Cardiac fibroblast (primary cell): ENCODE data around the gene FKBP2.

Experiments used
- DNase-seq, 2 donors: peaks; one replicate each; pipeline versions ENCODE4 v3.0.0 to v3.0.0-alpha.2; 2010; ENCODE audit warnings: low read depth in 2 of 2
- H3K4me3 ChIP-seq, 2 donors: replicated peaks in 1 of 2; 1 replicate in 1 of 2; 2 replicates in 1 of 2; pipeline ENCODE4 v1.5.1; 2011; ENCODE audit warnings: low read depth in 2 of 2, low read length in 2 of 2, mild to moderate bottlenecking in 2 of 2, moderate library complexity in 1 of 2
- TF ChIP-seq, protein P1 (sequence below): IDR thresholded peaks from one replicate; pipeline ENCODE4 v1.5.1; 2011; ENCODE audit warnings: low read depth, mild to moderate bottlenecking, low read length, inconsistent platforms

Gene FKBP2

DNA sequence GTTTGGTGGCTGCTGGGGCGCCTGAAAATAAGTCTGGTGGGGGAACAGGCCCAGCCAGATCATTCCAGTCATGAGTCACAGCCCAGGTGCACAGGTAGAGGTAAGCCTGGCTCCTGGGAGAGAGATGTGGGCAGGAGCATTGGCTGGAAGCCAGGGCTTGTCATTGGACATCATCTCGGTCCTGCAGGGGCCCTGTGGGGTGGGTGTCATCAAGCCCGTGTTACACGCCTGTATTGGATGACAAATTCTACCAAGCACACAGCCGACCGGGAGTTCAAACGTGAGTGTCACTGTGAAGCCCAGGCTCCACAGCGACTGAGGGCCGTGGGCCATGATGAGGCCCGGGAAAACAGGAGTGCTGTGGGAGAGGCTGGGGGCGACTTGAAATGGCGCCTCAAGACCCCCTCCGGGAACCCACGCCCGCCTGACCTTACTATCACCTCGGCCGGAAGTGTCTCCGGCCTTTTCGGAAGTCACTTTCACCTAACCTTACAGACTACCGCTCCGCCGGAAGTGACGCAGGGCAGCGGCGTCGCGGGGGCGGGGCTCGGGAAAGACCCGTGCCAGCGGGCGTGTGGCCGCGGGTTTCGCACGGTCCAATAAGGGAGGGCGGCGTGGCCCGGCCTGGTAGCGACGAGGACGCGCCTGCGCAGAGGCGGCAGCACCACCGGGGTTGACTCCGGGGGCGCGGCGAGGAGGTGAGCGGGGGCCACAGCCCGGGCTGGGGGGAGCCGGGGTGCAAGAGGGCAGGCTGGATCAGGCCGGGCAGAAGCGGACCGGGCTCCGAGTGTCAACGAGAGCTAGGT, at the start of gene FKBP2:
FKBP2 (plus strand) TSS at position 661 of the 806 bp plus-strand sequence. CDS start 1,293 bp downstream, outside the sequence.
- DNase-seq, result peak; percentile 97 to 98
- TF ChIP-seq, protein P1, sequence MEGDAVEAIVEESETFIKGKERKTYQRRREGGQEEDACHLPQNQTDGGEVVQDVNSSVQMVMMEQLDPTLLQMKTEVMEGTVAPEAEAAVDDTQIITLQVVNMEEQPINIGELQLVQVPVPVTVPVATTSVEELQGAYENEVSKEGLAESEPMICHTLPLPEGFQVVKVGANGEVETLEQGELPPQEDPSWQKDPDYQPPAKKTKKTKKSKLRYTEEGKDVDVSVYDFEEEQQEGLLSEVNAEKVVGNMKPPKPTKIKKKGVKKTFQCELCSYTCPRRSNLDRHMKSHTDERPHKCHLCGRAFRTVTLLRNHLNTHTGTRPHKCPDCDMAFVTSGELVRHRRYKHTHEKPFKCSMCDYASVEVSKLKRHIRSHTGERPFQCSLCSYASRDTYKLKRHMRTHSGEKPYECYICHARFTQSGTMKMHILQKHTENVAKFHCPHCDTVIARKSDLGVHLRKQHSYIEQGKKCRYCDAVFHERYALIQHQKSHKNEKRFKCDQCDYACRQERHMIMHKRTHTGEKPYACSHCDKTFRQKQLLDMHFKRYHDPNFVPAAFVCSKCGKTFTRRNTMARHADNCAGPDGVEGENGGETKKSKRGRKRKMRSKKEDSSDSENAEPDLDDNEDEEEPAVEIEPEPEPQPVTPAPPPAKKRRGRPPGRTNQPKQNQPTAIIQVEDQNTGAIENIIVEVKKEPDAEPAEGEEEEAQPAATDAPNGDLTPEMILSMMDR, result no peak
- H3K4me3 ChIP-seq, result peak within 1 kb of the TSS; percentile 78 to 85

DNA sequence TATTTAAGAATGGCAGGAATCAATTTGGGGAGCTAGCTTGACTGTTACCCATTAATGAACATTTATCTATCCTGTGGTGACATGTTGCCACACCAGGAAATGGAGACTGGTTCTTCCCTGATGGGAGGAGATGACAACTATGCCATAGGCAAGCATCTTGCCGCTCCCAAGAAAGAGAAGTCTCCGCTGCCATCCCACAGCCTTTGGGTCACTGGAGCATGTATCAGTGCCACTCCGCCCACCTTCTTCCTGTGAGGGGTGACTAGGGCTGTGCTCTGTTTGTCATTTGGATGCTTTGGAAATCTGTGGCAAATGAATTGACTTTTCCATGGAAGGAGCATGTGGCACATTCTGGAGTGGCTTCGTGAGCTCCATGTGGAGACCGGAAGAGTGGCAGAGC, 48.5 kb upstream of the FKBP2 start:
- no peak overlapping the region for H3K4me3 ChIP-seq
- DNase-seq, result no peak
- TF ChIP-seq, protein P1, result no peak

DNA sequence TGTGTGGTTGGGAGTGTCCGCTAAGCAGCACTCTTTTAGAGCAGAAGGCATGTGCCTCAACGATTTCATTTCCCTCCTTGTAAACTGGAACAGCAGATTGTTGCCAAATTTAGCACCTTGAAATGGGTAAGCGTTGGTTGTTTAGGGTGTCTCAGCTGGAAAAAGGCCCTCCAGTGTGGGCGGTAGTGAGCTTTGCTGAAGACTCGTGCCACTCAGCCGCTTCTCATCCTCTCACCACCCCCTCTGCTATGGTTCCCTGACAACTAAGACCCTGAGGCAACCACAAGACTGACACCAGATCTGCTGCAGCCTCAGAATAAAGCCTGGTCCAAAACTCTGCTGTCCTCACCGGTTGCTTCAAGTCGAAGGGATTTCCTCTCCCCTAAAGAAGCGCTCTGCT, 44.3 kb upstream of the FKBP2 start:
- no peak for DNase-seq
- TF ChIP-seq, protein P1, result no peak
- H3K4me3 ChIP-seq, result no peak overlapping the region

DNA sequence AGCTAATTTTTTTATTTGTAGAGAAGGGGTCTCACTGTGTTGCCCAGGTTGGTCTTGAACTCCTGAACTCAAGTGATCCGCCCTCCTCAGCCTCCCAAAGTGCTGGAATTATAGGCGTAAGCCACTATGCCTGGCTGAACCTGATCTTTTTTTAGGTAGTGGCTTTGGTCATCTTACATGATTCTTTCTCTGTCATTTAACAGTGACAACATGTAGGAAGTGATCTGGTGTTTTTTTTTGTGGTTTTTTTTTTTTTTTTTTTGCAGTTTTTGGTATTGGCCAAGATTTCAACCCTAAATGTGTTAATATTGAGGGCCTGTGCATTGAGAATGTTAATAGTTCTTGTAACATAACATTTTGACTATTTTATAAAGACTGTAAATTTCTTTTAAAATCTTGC, 42.4 kb upstream of the FKBP2 start:
- DNase-seq, result no peak
- TF ChIP-seq, protein P1, result no peak
- no peak overlapping the region for H3K4me3 ChIP-seq

DNA sequence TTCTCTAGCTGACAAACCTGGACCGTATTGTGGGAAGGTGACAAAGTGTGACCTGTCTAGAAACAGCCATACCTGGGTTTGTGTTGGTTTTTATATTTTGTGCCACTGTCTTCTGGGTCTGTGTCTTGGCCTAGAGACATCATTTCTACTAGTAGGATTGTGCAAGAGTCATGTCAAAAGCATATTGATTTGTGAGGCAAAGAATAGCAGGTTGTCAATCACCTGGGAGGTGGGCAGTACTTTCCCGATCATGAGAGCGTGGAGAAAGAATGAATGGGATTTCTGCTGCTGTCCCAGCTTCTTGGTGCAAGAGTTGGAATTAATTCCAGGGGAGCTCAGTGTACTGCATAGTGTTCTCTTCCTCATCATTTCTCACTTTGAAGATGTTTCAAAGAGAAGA, 39.4 kb upstream of the FKBP2 start:
- TF ChIP-seq, protein P1, result no peak
- no peak for DNase-seq
- no peak overlapping the region for H3K4me3 ChIP-seq

DNA sequence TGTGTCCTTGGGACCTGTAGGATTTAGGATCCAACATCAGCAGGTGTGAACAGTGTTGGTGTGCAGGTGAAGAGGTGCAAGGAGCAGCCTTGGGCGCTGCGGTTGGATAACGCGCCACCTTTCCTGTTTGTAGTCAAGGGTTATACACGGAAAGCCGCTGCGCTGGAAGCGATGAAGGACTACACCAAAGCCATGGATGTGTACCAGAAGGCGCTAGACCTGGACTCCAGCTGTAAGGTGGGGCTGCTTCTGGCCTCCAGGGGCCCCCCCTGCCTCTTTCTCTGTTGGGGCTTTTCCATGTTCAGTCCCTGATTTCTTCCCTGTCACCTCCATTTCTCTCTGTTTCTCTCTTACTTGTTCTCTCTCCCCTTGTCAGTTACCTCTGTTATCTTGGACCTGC, 37.9 kb upstream of the FKBP2 start:
- H3K4me3 ChIP-seq, result no peak overlapping the region
- TF ChIP-seq, protein P1, result no peak
- no peak for DNase-seq
